Heart left ventricle (tissue), 16 donors: ENCODE measurements around the gene COX18. TPM values are rescaled to one million over a fixed set of nuclear protein-coding genes. Genes with fewer than 3 reads are reported as not detected.

Source experiments
- ATAC-seq, 4 donors: fragments of 200-7000 bp; cut with Tn5 transposase; one replicate each; pipeline ENCODE4 v1.9.1; 2020 to 2022; ENCODE audit warnings: moderate library complexity in 4 of 4, mild to moderate bottlenecking in 3 of 4, moderate number of reproducible peaks in 1 of 4
- DNase-seq, 5 donors: peaks; one replicate each; pipeline ENCODE4 v3.0.0-alpha.2; 2020
- H3K27ac ChIP-seq, 12 donors: fragments of 200-600 bp; sonication (generic) in 4 of 12; one replicate each; pipeline versions ENCODE4 v1.5.0 to v1.8.0; 2016 to 2022; ENCODE audit warnings: mild to moderate bottlenecking in 2 of 12
- H3K27me3 ChIP-seq, 9 donors: fragments of 200-600 bp; sonication (generic) in 2 of 9; one replicate each; pipeline versions ENCODE4 v1.5.1 to v1.8.0; 2016 to 2022; ENCODE audit warnings: mild to moderate bottlenecking in 3 of 9
- H3K36me3 ChIP-seq, 9 donors: fragments of 200-600 bp; sonication (generic) in 2 of 9; one replicate each; pipeline versions ENCODE4 v1.5.0 to v1.8.0; 2018 to 2022; ENCODE audit warnings: mild to moderate bottlenecking in 2 of 9
- H3K4me1 ChIP-seq, 12 donors: fragments of 200-600 bp; sonication (generic) in 4 of 12; one replicate each; pipeline versions ENCODE4 v1.5.0 to v1.8.0; 2016 to 2022; ENCODE audit warnings: mild to moderate bottlenecking in 3 of 12
- H3K4me3 ChIP-seq, 12 donors: fragments of 200-600 bp; sonication (generic) in 4 of 12; one replicate each; pipeline versions ENCODE4 v1.5.0 to v1.8.0; 2017 to 2022; ENCODE audit warnings: mild to moderate bottlenecking in 9 of 12, moderate library complexity in 4 of 12
- H3K9me3 ChIP-seq, 12 donors: fragments of 200-600 bp; sonication (generic) in 4 of 12; one replicate each; pipeline versions ENCODE4 v1.5.0 to v1.8.0; 2016 to 2022; ENCODE audit warnings: mild to moderate bottlenecking in 1 of 12
- CTCF ChIP-seq, 12 donors: fragments of 200-600 bp; sonication (generic) in 4 of 12; IDR thresholded peaks; one replicate each; pipeline versions ENCODE4 v1.5.0 to v1.8.0; 2018 to 2022; ENCODE audit warnings: antibody characterized with exemption in 12 of 12, mild to moderate bottlenecking in 5 of 12
- POLR2A ChIP-seq, 2 donors: fragments of 450-650 bp; IDR thresholded peaks; one replicate each; pipeline ENCODE4 v1.6.1; 2017; ENCODE audit warnings: antibody characterized with exemption in 2 of 2, mild to moderate bottlenecking in 2 of 2, moderate library complexity in 2 of 2
- WGBS, 4 donors: extraction: QIAGEN DNeasy Blood & Tissue Kit in 2 of 4; methylation state at CpG; one replicate each; pipeline versions ENCODE4 v1.1.5 to v1.1.7; 2013 to 2018; 5-methylcytosine and 5-hydroxymethylcytosine counted together
- intact Hi-C, 10 donors: fragments of 100-400 bp; cut with DNase I; formaldehyde crosslinking; loops; one replicate each; pipeline versions ENCODE4 v1.11.1 to v1.14.2; 2022
- polyA plus RNA-seq, 2 donors: library from polyadenylated mRNA; stranded (reverse); fragments of 200-250 nt; gene quantifications; one replicate each; pipeline ENCODE4 v1.2.3, GENCODE V29; 2013
- total RNA-seq, 9 donors: library from RNA; depleted of rRNA in 2 of 9; stranded (reverse); fragments of >200 nt in 2 of 9; fragmentation: NEBNext Ultra II Directional in 3 of 9; extraction: Animal tissue kit (Norgen Biotek cat#: 25700) in 3 of 9; gene quantifications; one replicate each; pipeline versions ENCODE4 v1.1.0 to v1.2.4, GENCODE V29; 2016 to 2023
- donor health status: ischemic (EF 13 %, LVEDD 7.1; RV severe dilation, severe dysfunction).
- donor health status: healthy with polysubstance abuse.
- donor health status: DM: no; HTN: yes; CAD: no.
- donor health status: DM: no; HTN: no; CAD: no.
- donor health status: ischemic (EF 25% LVEDD 6.9; RV normal size, moderate dysfunction).
- donor health status: ischemic (EF 25% LVEDD 5.7; RV mildly dilated, moderate dysfunction).
- donor health status: healthy.
- donor health status: DM: yes; HTN: yes; CAD: no.
- donor health status: ischemic (EF 35%, LVEDD 5.7; RV mildly dilated, moderate dysfunction).
- donor health status: nonischemic (EF 11% LVEDD 7.7; RV severe dilation, severe dysfunction).
- donor health status: DM: yes; HTN: yes; CAD: no.
- donor health status: PGD.
- donor health status: ischemic (EF 29% LVEDD 5.4; RV normal size, mild dysfunction).
- donor health status: nonischemic (EF 23%, LVEDD 6.1; RV moderate dilation, normal function).

Gene COX18
- total and polyA plus RNA-seq, 11 donors, result 11.0 to 32.2 (median 16.2) TPM

GRCh38 chr4:73045879-73046278 is 23.6 kb downstream of the COX18 start:
- Histone ChIP-seq H3K9me3 (no peaks in the 10 kb centered on the region), H3K27me3 (no peaks in the 10 kb centered on the region), H3K4me1 (no peaks in the 10 kb centered on the region), H3K4me3 (no peak overlapping the region), H3K27ac (no peak overlapping the region), H3K36me3 (no peaks in the 10 kb centered on the region)
- TF ChIP-seq POLR2A (IDR thresholded peaks at IDR 0.05) (no peak), CTCF (IDR thresholded peaks at IDR 0.05) (no peak)
- intact Hi-C loops, result no loop called here
- ATAC-seq (no peak), DNase-seq (no peak)
- WGBS, 4 donors, result 84 to 87% (median 85%) methylated on average over 7 of the region's 7 CpGs

DNA sequence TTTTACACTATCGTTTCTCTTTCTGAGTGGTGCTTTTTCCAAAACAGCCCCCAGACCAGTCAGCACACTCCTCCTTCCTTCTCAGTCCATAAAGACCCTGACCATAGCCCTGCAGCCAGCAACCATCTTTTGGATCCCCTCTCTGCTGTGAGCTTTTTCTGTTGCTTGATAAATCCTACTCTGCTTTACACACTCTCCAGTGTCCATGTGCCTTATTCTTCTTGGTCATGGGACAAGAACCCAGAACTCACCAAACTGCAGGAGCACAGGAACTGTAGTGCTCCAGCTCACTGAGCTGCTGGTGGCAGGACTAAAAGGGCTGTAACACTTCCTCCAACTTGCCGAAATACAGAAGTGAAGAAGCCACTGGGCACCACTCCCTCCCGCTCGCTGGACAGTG is 32.5 kb downstream of the COX18 start:
- intact Hi-C loops, result no loop called here
- H3K4me3 ChIP-seq, result no peak overlapping the region
- no peaks in the 10 kb centered on the region for H3K36me3 ChIP-seq
- no peaks in the 10 kb centered on the region for H3K4me1 ChIP-seq
- TF ChIP-seq CTCF (IDR thresholded peaks at IDR 0.05) (no peak), POLR2A (IDR thresholded peaks at IDR 0.05) (no peak)
- H3K27ac ChIP-seq, result no peak overlapping the region
- 93 to 96% (median 95%) methylated on average over 4 of the region's 4 CpGs for WGBS, 4 donors
- ATAC-seq, result no peak
- H3K9me3 ChIP-seq, result peaks cover 0 to 26% (median 7%) of the 10 kb centered on the region in 12 donors
- no peaks in the 10 kb centered on the region for H3K27me3 ChIP-seq
- no peak for DNase-seq

DNA sequence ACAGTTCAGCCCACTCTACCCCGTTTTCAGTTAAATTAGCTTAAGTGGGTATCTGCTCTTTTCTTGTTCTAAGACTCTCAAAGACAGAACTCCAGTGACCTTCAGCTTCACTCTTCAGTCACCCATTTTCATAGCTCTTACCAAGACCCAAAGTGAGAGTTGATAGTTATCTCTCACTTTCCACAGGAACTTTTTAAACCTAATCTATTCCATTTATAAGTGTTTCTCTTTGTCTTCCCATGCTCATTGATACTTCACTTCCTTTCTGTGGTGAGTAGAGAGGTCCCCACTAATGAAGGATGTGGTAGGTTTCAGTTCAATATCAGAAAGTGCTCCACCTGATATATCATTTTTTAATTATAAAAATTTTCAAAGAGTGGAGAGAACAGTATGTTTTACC is 33.4 kb downstream of the COX18 start:
- intact Hi-C loops, result no loop called here
- 80 to 85% (median 82%) methylated on average over 1 of the region's 1 CpG for WGBS, 4 donors

DNA sequence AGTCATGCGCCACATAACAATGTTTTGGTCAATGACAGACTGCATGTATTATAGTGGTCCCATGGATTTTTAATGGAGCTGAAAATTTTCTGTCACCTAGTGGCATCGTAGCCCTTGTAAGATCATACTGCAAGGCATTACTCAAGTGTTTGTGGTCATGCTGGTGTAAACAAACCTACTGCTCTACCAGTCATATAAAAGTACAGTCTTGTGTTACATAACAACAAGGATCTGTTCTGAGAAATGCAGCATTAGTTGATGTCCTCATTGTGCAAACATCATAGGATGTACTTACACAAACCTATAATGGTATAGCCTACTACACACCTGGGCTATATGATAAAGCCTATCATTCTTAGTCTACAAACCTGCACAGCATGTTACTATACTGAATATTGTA is 34.6 kb downstream of the COX18 start:
- H3K9me3 ChIP-seq, result peaks cover 0 to 30% (median 7%) of the 10 kb centered on the region in 12 donors
- intact Hi-C loops, result no loop called here
- no peaks in the 10 kb centered on the region for H3K4me1 ChIP-seq
- no peak for DNase-seq
- no peak overlapping the region for H3K4me3 ChIP-seq
- WGBS, 4 donors, result 86 to 90% (median 88%) methylated on average over 2 of the region's 2 CpGs
- H3K36me3 ChIP-seq, result no peaks in the 10 kb centered on the region
- no peak overlapping the region for H3K27ac ChIP-seq
- no peak for ATAC-seq
- no peaks in the 10 kb centered on the region for H3K27me3 ChIP-seq
- no peak for TF ChIP-seq POLR2A (IDR thresholded peaks at IDR 0.05)
- no peak for TF ChIP-seq CTCF (IDR thresholded peaks at IDR 0.05)

More for the DNA sequence above, 33.4 kb downstream of the COX18 start:
- TF ChIP-seq POLR2A (IDR thresholded peaks at IDR 0.05), result no peak
- no peak for TF ChIP-seq CTCF (IDR thresholded peaks at IDR 0.05)
- no peaks in the 10 kb centered on the region for H3K36me3 ChIP-seq
- H3K9me3 ChIP-seq, result peaks cover 0 to 26% (median 7%) of the 10 kb centered on the region in 12 donors
- H3K4me3 ChIP-seq, result no peak overlapping the region
- H3K27me3 ChIP-seq, result no peaks in the 10 kb centered on the region
- H3K4me1 ChIP-seq, result no peaks in the 10 kb centered on the region
- no peak for ATAC-seq
- H3K27ac ChIP-seq, result no peak overlapping the region
- no peak for DNase-seq
